HepG2 (cell line): Measurements from ENCODE around the gene ANKRD2. TPM values are rescaled to one million over a fixed set of nuclear protein-coding genes. Genes with fewer than 3 reads are reported as not detected.

ENCODE experiments used
- ATAC-seq: fragments of 200-7000 bp; cut with Tn5 transposase; 3 replicates; pipeline ENCODE4 v1.9.1; 2020; ENCODE audit warnings: mild to moderate bottlenecking, moderate library complexity
- BruUV-seq: library from RNA; stranded (reverse); fragments of 400-500 nt; replicated peaks from 2 replicates; lab custom pipeline; 2021; lab: Mats Ljungman, UMichigan
- CTCF ChIA-PET: fragments of 300-600 bp; formaldehyde crosslinking; extraction: SDS; loops from one replicate; lab custom pipeline; 2021; ENCODE audit warnings: low total read pairs, inconsistent platforms, low intra/inter-chr PET ratio; lab: Yijun Ruan, JAX
- POLR2A ChIA-PET: fragments of 350-600 bp; sonication (Branson Sonifier 250); formaldehyde crosslinking; loops from one replicate; lab custom pipeline; 2020; ENCODE audit warnings: antibody characterized with exemption, inconsistent platforms; lab: Yijun Ruan, JAX
- DNase-seq: peaks from one replicate; pipeline ENCODE4 v3.0.0-alpha.2; 2015; ENCODE audit warnings: low spot score
- FAIRE-seq: peaks from 3 replicates; lab custom pipeline; 2011; peaks lifted over from hg19 to GRCh38; lab: Jason Lieb, UNC
- H2AFZ ChIP-seq: one replicate; pipeline ENCODE4 v1.6.1; 2011; ENCODE audit warnings: low read length, inconsistent platforms
- H3K27ac ChIP-seq: fragments of 300-600 bp; 3 replicates; pipeline ENCODE4 v1.8.0; 2011; ENCODE audit warnings: mixed run types, mild to moderate bottlenecking, mixed read lengths, low read length, inconsistent platforms; ENCODE audit not compliant: insufficient read depth; ENCODE audit errors: extremely low read length
- H3K27me3 ChIP-seq, 2 experiments: fragments of 200-600 bp in 1 of 2; 2 replicates in 1 of 2; 3 replicates in 1 of 2; pipeline versions ENCODE4 v1.6.0 to v1.8.0; 2011; ENCODE audit warnings: low read length in 2 of 2, mild to moderate bottlenecking in 2 of 2, moderate library complexity in 2 of 2, inconsistent platforms in 1 of 2; ENCODE audit not compliant: insufficient read depth in 2 of 2, control insufficient read depth in 1 of 2
- H3K36me3 ChIP-seq, 2 experiments: fragments of 200-600 bp in 1 of 2; replicated peaks in 1 of 2; 2 replicates in 1 of 2; 3 replicates in 1 of 2; pipeline versions ENCODE4 v1.5.1 to v1.8.0; 2011; ENCODE audit warnings: low read length in 2 of 2, inconsistent platforms in 1 of 2; ENCODE audit not compliant: insufficient read depth in 2 of 2, control insufficient read depth in 1 of 2
- H3K4me1 ChIP-seq: 2 replicates; pipeline ENCODE4 v1.5.1; 2012; ENCODE audit warnings: low read length, inconsistent platforms; ENCODE audit not compliant: insufficient read depth
- H3K4me2 ChIP-seq: 2 replicates; pipeline ENCODE4 v1.6.0; 2011; ENCODE audit warnings: low read depth, low read length, inconsistent platforms
- H3K4me3 ChIP-seq, 3 experiments: fragments of 200-600 bp in 1 of 3; sonication (generic), shearing (Covaris generic) in 1 of 3; replicated peaks in 1 of 3; 2 replicates each; pipeline ENCODE4 v1.5.1; 2011 to 2016; ENCODE audit warnings: low read length in 3 of 3, inconsistent platforms in 2 of 3, low read depth in 2 of 3, mild to moderate bottlenecking in 2 of 3, control low read depth in 1 of 3, mixed read lengths in 1 of 3; ENCODE audit not compliant: insufficient read depth in 1 of 3
- H3K79me2 ChIP-seq: one replicate; pipeline ENCODE4 v1.6.1; 2011; ENCODE audit warnings: low read length, inconsistent platforms; ENCODE audit not compliant: insufficient read depth
- H3K9ac ChIP-seq: 2 replicates; pipeline ENCODE4 v1.6.0; 2011; ENCODE audit warnings: mild to moderate bottlenecking, low read depth, low read length, inconsistent platforms; ENCODE audit not compliant: insufficient read depth
- H3K9me3 ChIP-seq: 2 replicates; pipeline ENCODE4 v1.5.1; 2012; ENCODE audit warnings: mild to moderate bottlenecking, low read length
- H4K20me1 ChIP-seq: 2 replicates; pipeline ENCODE4 v1.6.0; 2011; ENCODE audit warnings: inconsistent platforms, mild to moderate bottlenecking, low read length, moderate library complexity; ENCODE audit not compliant: insufficient read depth
- ARID3A ChIP-seq: IDR thresholded peaks from 2 replicates; pipeline ENCODE4 v1.6.1; 2012; ENCODE audit warnings: low read depth, low read length, improper control_type of control experiment
- DNMT3B ChIP-seq: conservative IDR thresholded peaks from 2 replicates; pipeline ENCODE4 v1.6.1; 2016; ENCODE audit warnings: missing biosample characterization, control low read depth
- GFI1 ChIP-seq: sonication (generic); formaldehyde crosslinking; IDR thresholded peaks from 2 replicates; pipeline ENCODE4 v1.5.0; 2020; ENCODE audit warnings: missing genetic modification reagents, mild to moderate bottlenecking, borderline replicate concordance
- HCFC1 ChIP-seq: fragments of 150-350 bp; IDR thresholded peaks from 2 replicates; pipeline ENCODE4 v1.6.1; 2014; ENCODE audit warnings: low read depth, low read length
- KLF11 ChIP-seq: IDR thresholded peaks from 2 replicates; pipeline ENCODE4 v1.6.1; 2016; ENCODE audit warnings: missing compliant biosample characterization
- RFXANK ChIP-seq: IDR thresholded peaks from 2 replicates; pipeline ENCODE4 v1.6.1; 2016
- ZEB1 ChIP-seq: IDR thresholded peaks from 2 replicates; pipeline ENCODE4 v1.6.1; 2012; ENCODE audit warnings: mild to moderate bottlenecking, low read depth, inconsistent platforms; ENCODE audit not compliant: insufficient replicate concordance
- ZFP36L2 ChIP-seq: sonication (generic); formaldehyde crosslinking; IDR thresholded peaks from 2 replicates; pipeline ENCODE4 v1.4.0; 2020; ENCODE audit warnings: missing genetic modification reagents
- ZMYM4 ChIP-seq: sonication (generic); formaldehyde crosslinking; IDR thresholded peaks from 2 replicates; pipeline ENCODE4 v1.8.1; 2023; ENCODE audit warnings: mild to moderate bottlenecking, missing genetic modification reagents
- ZNF205 ChIP-seq: IDR thresholded peaks from 2 replicates; pipeline ENCODE4 v1.6.1; 2018; ENCODE audit warnings: missing biosample characterization, missing genetic modification reagents
- ZNF333 ChIP-seq: sonication (generic); formaldehyde crosslinking; IDR thresholded peaks from 2 replicates; pipeline ENCODE4 v1.4.0; 2020; ENCODE audit warnings: mild to moderate bottlenecking, missing genetic modification reagents, borderline replicate concordance
- ZNF569 ChIP-seq: sonication (generic); formaldehyde crosslinking; IDR thresholded peaks from 2 replicates; pipeline ENCODE4 v1.5.0; 2020; ENCODE audit warnings: mild to moderate bottlenecking, missing genetic modification reagents, moderate library complexity, borderline replicate concordance
- ZNF609 ChIP-seq: sonication (generic); formaldehyde crosslinking; IDR thresholded peaks from 2 replicates; pipeline ENCODE4 v1.4.0; 2020; ENCODE audit warnings: mild to moderate bottlenecking, missing genetic modification reagents, borderline replicate concordance
- ZNF740 ChIP-seq: sonication (generic); formaldehyde crosslinking; IDR thresholded peaks from 2 replicates; pipeline ENCODE4 v1.4.0; 2020; ENCODE audit warnings: missing genetic modification reagents
- WGBS: methylation state at CpG from one replicate; pipeline ENCODE4 v1.1.6; 2017; ENCODE audit warnings: low lambda C conversion rate; 5-methylcytosine and 5-hydroxymethylcytosine counted together
- in situ Hi-C: cut with HindIII; loops from 2 replicates; pipeline ENCODE4 v1.10.0; 2017; ENCODE audit warnings: low pct_unique_long_range_greater_than_20kb; ENCODE audit not compliant: extremely low pct_ligation_motif_present
- intact Hi-C: fragments of 100-400 bp; cut with micrococcal nuclease; formaldehyde crosslinking; loops from one replicate; pipeline ENCODE4 v1.10.0; 2022; ENCODE audit not compliant: unreplicated experiment
- polyA plus RNA-seq, 8 experiments: library from polyadenylated mRNA; depleted of rRNA in 3 of 8; stranded (reverse) in 7 of 8; unstranded in 1 of 8; fragments of >200 nt; fragmentation: Illumina TruSeq in 4 of 8; extraction: Trizol in 4 of 8; gene quantifications; 2 replicates each; pipeline versions ENCODE4 v1.2.1 to v1.2.3, GENCODE V29; 2011 to 2016; ENCODE audit warnings: low read depth in 4 of 8, missing spikeins in 1 of 8, mixed read lengths in 1 of 8; ENCODE audit not compliant: insufficient read depth in 1 of 8
- total RNA-seq, 5 experiments: library from RNA; depleted of rRNA; stranded (reverse); fragments of >200 nt; fragmentation: Illumina TruSeq; extraction: Trizol; gene quantifications; 2 replicates each; pipeline ENCODE4 v1.2.3, GENCODE V29; 2016; ENCODE audit warnings: low read depth in 1 of 5

ANKRD2 gene
- total and polyA plus RNA-seq, 2 of the 13 experiments (the other 11 are each of a cell fraction or from before 2014, with no cell fraction given): not detected

- Histone ChIP-seq H3K9ac (no peak overlapping the region), H2AFZ (no peak overlapping the region), H4K20me1 (no peaks in the 10 kb centered on the region), H3K4me2 (no peak overlapping the region), H3K4me3 (no peak overlapping the region), H3K27ac (no peak overlapping the region), H3K79me2 (no peaks in the 10 kb centered on the region), H3K36me3 (no peaks in the 10 kb centered on the region), H3K9me3 (no peaks in the 10 kb centered on the region), H3K27me3 (no peaks in the 10 kb centered on the region), H3K4me1 (peaks cover 5% of the 10 kb centered on the region; the same call in 1 of the 2 replicates)
- DNase-seq (no peak), FAIRE-seq (no peak), ATAC-seq (no peak)
- intact Hi-C loops: no loop called here
- POLR2A ChIA-PET: interaction anchor here (1.6 kb wide), 1 partner anchor 23 kb away, joined by 4 read pairs; the partner anchor contains the start of gene HOGA1
- BruUV-seq: no TSS peak
- in situ Hi-C loops: no loop called here
- WGBS: 83% methylated on average over 5 of the region's 5 CpGs
- CTCF ChIA-PET: no interaction called here
- no peak for TF ChIP-seq ZNF333 (CRISPR knock-in tag)
- no peak for TF ChIP-seq ZNF569 (CRISPR knock-in tag)
- no peak for TF ChIP-seq ZMYM4 (CRISPR knock-in tag)
- no peak for TF ChIP-seq KLF11 (CRISPR knock-in tag)
- TF ChIP-seq RFXANK (CRISPR knock-in tag): no peak
- TF ChIP-seq HCFC1: no peak
- no peak for TF ChIP-seq DNMT3B (CRISPR knock-in tag)
- TF ChIP-seq GFI1 (CRISPR knock-in tag): no peak
- no peak for TF ChIP-seq ZEB1
- no peak for TF ChIP-seq ZNF205
- no peak for TF ChIP-seq ZNF740 (CRISPR knock-in tag)
- no peak for TF ChIP-seq ZFP36L2
- TF ChIP-seq ZNF609 (CRISPR knock-in tag): no peak
- TF ChIP-seq ARID3A: no peak
These were observed 34.6 kb downstream of the ANKRD2 start for GRCh38 chr10:97607095-97607636.
